H1 (cell line): Measurements from ENCODE around the gene SDF2. TPM values are rescaled to one million over a fixed set of nuclear protein-coding genes. Genes with fewer than 3 reads are reported as not detected.
A peak's percentile ranks its signal among the peaks of the same experiment; 100 is the strongest.

Experiments used
- CTCF ChIA-PET: fragments of 300-600 bp; sonication (Branson Sonifier 250); formaldehyde crosslinking; loops from one replicate; lab custom pipeline; 2021; ENCODE audit not compliant: partially characterized antibody; lab: Charles Lee
- POLR2A ChIA-PET: fragments of 300-600 bp; sonication (Branson Sonifier 250); formaldehyde crosslinking; loops from one replicate; lab custom pipeline; 2021; ENCODE audit warnings: inconsistent platforms; ENCODE audit not compliant: partially characterized antibody; lab: Charles Lee
- DNase-seq, 2 experiments: peaks; one replicate each; pipeline versions ENCODE4 v3.0.0 to v3.0.0-alpha.2; 2010 to 2022; ENCODE audit warnings: low spot score in 2 of 2, low read depth in 1 of 2, mixed read lengths in 1 of 2
- FAIRE-seq: peaks from 2 replicates; lab custom pipeline; 2011; peaks lifted over from hg19 to GRCh38; lab: Jason Lieb, UNC
- H2AFZ ChIP-seq: 2 replicates; pipeline ENCODE4 v1.8.1; 2012; ENCODE audit warnings: low read length, inconsistent platforms
- H2AK5ac ChIP-seq: 2 replicates; pipeline ENCODE4 v1.6.1; 2013; ENCODE audit warnings: low read depth, low read length
- H2BK120ac ChIP-seq: replicated peaks from 2 replicates; pipeline ENCODE3; 2013; ENCODE audit warnings: low read depth, low read length, inconsistent platforms
- H2BK12ac ChIP-seq: 2 replicates; pipeline ENCODE4 v1.6.1; 2013; ENCODE audit warnings: low read depth, low read length
- H2BK15ac ChIP-seq: 2 replicates; pipeline ENCODE4 v1.6.1; 2013; ENCODE audit warnings: low read length
- H2BK20ac ChIP-seq: 2 replicates; pipeline ENCODE4 v1.6.1; 2013; ENCODE audit warnings: low read length
- H2BK5ac ChIP-seq: 2 replicates; pipeline ENCODE4 v1.6.1; 2013; ENCODE audit warnings: low read depth, low read length
- H3K14ac ChIP-seq: 2 replicates; pipeline ENCODE4 v1.6.1; 2013; ENCODE audit warnings: inconsistent platforms; ENCODE audit not compliant: insufficient read length
- H3K18ac ChIP-seq: 2 replicates; pipeline ENCODE4 v1.6.1; 2013; ENCODE audit warnings: low read length; ENCODE audit errors: extremely low read depth
- H3K23ac ChIP-seq: 2 replicates; pipeline ENCODE4 v1.6.1; 2013; ENCODE audit warnings: inconsistent platforms; ENCODE audit not compliant: insufficient read length
- H3K23me2 ChIP-seq: 2 replicates; pipeline ENCODE4 v1.6.1; 2013; ENCODE audit warnings: low read depth, low read length
- H3K27ac ChIP-seq: 2 replicates; pipeline ENCODE4 v1.6.1; 2011; ENCODE audit warnings: low read depth, low read length, inconsistent platforms
- H3K27me3 ChIP-seq, 4 experiments: replicated peaks in 1 of 4; 1 replicate in 1 of 4; 2 replicates in 3 of 4; pipeline versions ENCODE4 v1.6.1 to v1.8.1; 2011 to 2013; ENCODE audit warnings: low read length in 3 of 4, mild to moderate bottlenecking in 3 of 4, inconsistent platforms in 2 of 4, mixed read lengths in 2 of 4, moderate library complexity in 1 of 4; ENCODE audit not compliant: control insufficient read depth in 3 of 4, insufficient read depth in 3 of 4; ENCODE audit errors: extremely low read depth in 1 of 4
- H3K36me3 ChIP-seq, 4 experiments: 2 replicates each; pipeline versions ENCODE4 v1.6.1 to v1.8.1; 2011 to 2013; ENCODE audit warnings: mild to moderate bottlenecking in 4 of 4, low read length in 3 of 4, moderate library complexity in 2 of 4, control low read depth in 1 of 4, inconsistent platforms in 1 of 4; ENCODE audit not compliant: insufficient read depth in 4 of 4, control insufficient read depth in 2 of 4
- H3K4ac ChIP-seq: replicated peaks from 2 replicates; pipeline ENCODE3; 2013; ENCODE audit warnings: low read length, low read depth, mixed read lengths, inconsistent platforms; ENCODE audit not compliant: insufficient read length
- H3K4me1 ChIP-seq, 4 experiments: replicated peaks in 1 of 4; 1 replicate in 1 of 4; 2 replicates in 3 of 4; pipeline versions ENCODE4 v1.6.1 to v1.8.1; 2011 to 2013; ENCODE audit warnings: low read length in 3 of 4, inconsistent platforms in 2 of 4, mixed read lengths in 1 of 4; ENCODE audit not compliant: insufficient read depth in 4 of 4, control insufficient read depth in 3 of 4
- H3K4me2 ChIP-seq, 2 experiments: 2 replicates each; pipeline versions ENCODE4 v1.6.1 to v1.8.1; 2011 to 2013; ENCODE audit warnings: low read depth in 2 of 2, low read length in 2 of 2, control low read depth in 1 of 2, inconsistent platforms in 1 of 2, mild to moderate bottlenecking in 1 of 2; ENCODE audit not compliant: insufficient read depth in 1 of 2
- H3K4me3 ChIP-seq, 4 experiments: fragments of 200-600, 300-600 bp in 1 of 4; sonication (generic), shearing (Covaris generic), sonication (Bioruptor Twin) in 1 of 4; 2 replicates each; pipeline versions ENCODE4 v1.5.1 to v1.8.1; 2011 to 2016; ENCODE audit warnings: low read length in 4 of 4, low read depth in 3 of 4, control low read depth in 2 of 4, inconsistent platforms in 2 of 4, mild to moderate bottlenecking in 2 of 4, mixed read lengths in 1 of 4, moderate library complexity in 1 of 4; ENCODE audit not compliant: insufficient read depth in 2 of 4; ENCODE audit errors: extremely low read depth in 1 of 4
- H3K56ac ChIP-seq: replicated peaks from 2 replicates; pipeline ENCODE3; 2013; ENCODE audit warnings: low read depth, mild to moderate bottlenecking, mixed read lengths, low read length, inconsistent platforms; ENCODE audit not compliant: insufficient read length
- H3K79me1 ChIP-seq: 2 replicates; pipeline ENCODE4 v1.6.1; 2013; ENCODE audit warnings: low read depth, low read length, control low read depth
- H3K79me2 ChIP-seq, 2 experiments: 2 replicates each; pipeline versions ENCODE4 v1.6.1 to v1.8.1; 2012 to 2013; ENCODE audit warnings: low read length in 2 of 2, mild to moderate bottlenecking in 2 of 2, inconsistent platforms in 1 of 2; ENCODE audit not compliant: insufficient read depth in 2 of 2, control insufficient read depth in 1 of 2
- H3K9ac ChIP-seq, 4 experiments: replicated peaks in 1 of 4; 1 replicate in 1 of 4; 2 replicates in 3 of 4; pipeline versions ENCODE4 v1.6.1 to v1.8.1; 2011 to 2013; ENCODE audit warnings: low read depth in 3 of 4, low read length in 3 of 4, control low read depth in 2 of 4, mild to moderate bottlenecking in 2 of 4, moderate library complexity in 2 of 4, inconsistent platforms in 1 of 4; ENCODE audit errors: extremely low read depth in 1 of 4
- H3K9me3 ChIP-seq, 2 experiments: 2 replicates each; pipeline versions ENCODE4 v1.6.1 to v1.8.1; 2012 to 2013; ENCODE audit warnings: mild to moderate bottlenecking in 2 of 2, moderate library complexity in 2 of 2, control low read depth in 1 of 2, inconsistent platforms in 1 of 2, low read depth in 1 of 2, low read length in 1 of 2, mixed read lengths in 1 of 2; ENCODE audit not compliant: insufficient read depth in 2 of 2
- H4K20me1 ChIP-seq, 2 experiments: replicated peaks in 1 of 2; 2 replicates each; pipeline versions ENCODE3 to v1.8.1; 2011 to 2013; ENCODE audit warnings: inconsistent platforms in 2 of 2, low read length in 2 of 2, mild to moderate bottlenecking in 1 of 2; ENCODE audit not compliant: insufficient read depth in 2 of 2, control insufficient read depth in 1 of 2
- H4K5ac ChIP-seq: 2 replicates; pipeline ENCODE4 v1.6.1; 2013; ENCODE audit warnings: low read length, low read depth, mixed read lengths, inconsistent platforms; ENCODE audit not compliant: insufficient read length
- H4K8ac ChIP-seq: 2 replicates; pipeline ENCODE4 v1.8.0; 2013; ENCODE audit warnings: mild to moderate bottlenecking, moderate library complexity, low read length, inconsistent platforms; ENCODE audit not compliant: insufficient read depth; ENCODE audit errors: extremely low read depth
- H4K91ac ChIP-seq: replicated peaks from 2 replicates; pipeline ENCODE3; 2013; ENCODE audit warnings: low read length, mixed read lengths, inconsistent platforms; ENCODE audit not compliant: insufficient read length
- POU5F1 ChIP-seq: IDR thresholded peaks from 2 replicates; pipeline ENCODE4 v1.6.1; 2011; ENCODE audit warnings: low read depth, mild to moderate bottlenecking, low read length, moderate library complexity
- RAD21 ChIP-seq, 2 experiments: IDR thresholded peaks in 1 of 2; conservative IDR thresholded peaks in 1 of 2; 2 replicates each; pipeline ENCODE4 v1.6.1; 2011; ENCODE audit warnings: low read depth in 2 of 2, low read length in 2 of 2, improper control_type of control experiment in 1 of 2, inconsistent platforms in 1 of 2, mild to moderate bottlenecking in 1 of 2, moderate library complexity in 1 of 2
- WGBS, 2 experiments: shearing (Covaris generic) in 1 of 2; methylation state at CpG; one replicate each; pipeline versions ENCODE4 v1.1.6 to v1.1.7; 2013 to 2015; ENCODE audit warnings: low lambda C conversion rate in 2 of 2, mixed read lengths in 2 of 2, inconsistent platforms in 1 of 2, low coverage in 1 of 2, missing lambda C conversion rate in 1 of 2; ENCODE audit not compliant: insufficient replicate concordance in 2 of 2, insufficient coverage in 1 of 2, insufficient read length in 1 of 2; ENCODE audit errors: extremely low coverage in 1 of 2, missing lambda C conversion rate in 1 of 2; 5-methylcytosine and 5-hydroxymethylcytosine counted together
- polyA plus RNA-seq, 7 experiments: library from polyadenylated mRNA; depleted of rRNA in 3 of 7; stranded (reverse) in 5 of 7; unstranded in 2 of 7; fragments of >200 nt in 5 of 7; fragments of 200-250 nt in 2 of 7; gene quantifications; 1 replicate in 5 of 7; 2 replicates in 1 of 7; 4 replicates in 1 of 7; pipeline versions ENCODE4 v1.2.1 to v1.2.3, GENCODE V29; 2011 to 2013; ENCODE audit warnings: missing spikeins in 2 of 7, mixed read lengths in 2 of 7
- total RNA-seq: library from RNA; stranded (reverse); fragmentation: NEBNext Ultra II Directional; extraction: Animal tissue kit (Norgen Biotek cat#: 25700); gene quantifications from 2 replicates; pipeline ENCODE4 v1.2.1, GENCODE V29; 2021
- TF ChIP-seq, protein P1 (sequence below): IDR thresholded peaks from 2 replicates; pipeline ENCODE4 v1.6.1; 2012; ENCODE audit warnings: inconsistent platforms
- TF ChIP-seq, protein P2 (sequence below), 3 experiments: IDR thresholded peaks; 1 replicate in 2 of 3; 2 replicates in 1 of 3; pipeline versions ENCODE4 v1.5.1 to v1.6.1; 2011; ENCODE audit warnings: low read length in 3 of 3, mild to moderate bottlenecking in 3 of 3, inconsistent platforms in 2 of 3, low read depth in 1 of 3, moderate library complexity in 1 of 3; ENCODE audit not compliant: insufficient read depth in 1 of 3; ENCODE audit errors: control extremely low read depth in 1 of 3
- TF ChIP-seq, protein P3 (sequence below): IDR thresholded peaks from 2 replicates; pipeline ENCODE4 v1.6.1; 2011; ENCODE audit warnings: low read length, improper control_type of control experiment

The SDF2 gene
- total and polyA plus RNA-seq, 2 of the 8 experiments (the other 6 are each of a cell fraction or from before 2014, with no cell fraction given): 44.8 to 65.4 TPM

DNA sequence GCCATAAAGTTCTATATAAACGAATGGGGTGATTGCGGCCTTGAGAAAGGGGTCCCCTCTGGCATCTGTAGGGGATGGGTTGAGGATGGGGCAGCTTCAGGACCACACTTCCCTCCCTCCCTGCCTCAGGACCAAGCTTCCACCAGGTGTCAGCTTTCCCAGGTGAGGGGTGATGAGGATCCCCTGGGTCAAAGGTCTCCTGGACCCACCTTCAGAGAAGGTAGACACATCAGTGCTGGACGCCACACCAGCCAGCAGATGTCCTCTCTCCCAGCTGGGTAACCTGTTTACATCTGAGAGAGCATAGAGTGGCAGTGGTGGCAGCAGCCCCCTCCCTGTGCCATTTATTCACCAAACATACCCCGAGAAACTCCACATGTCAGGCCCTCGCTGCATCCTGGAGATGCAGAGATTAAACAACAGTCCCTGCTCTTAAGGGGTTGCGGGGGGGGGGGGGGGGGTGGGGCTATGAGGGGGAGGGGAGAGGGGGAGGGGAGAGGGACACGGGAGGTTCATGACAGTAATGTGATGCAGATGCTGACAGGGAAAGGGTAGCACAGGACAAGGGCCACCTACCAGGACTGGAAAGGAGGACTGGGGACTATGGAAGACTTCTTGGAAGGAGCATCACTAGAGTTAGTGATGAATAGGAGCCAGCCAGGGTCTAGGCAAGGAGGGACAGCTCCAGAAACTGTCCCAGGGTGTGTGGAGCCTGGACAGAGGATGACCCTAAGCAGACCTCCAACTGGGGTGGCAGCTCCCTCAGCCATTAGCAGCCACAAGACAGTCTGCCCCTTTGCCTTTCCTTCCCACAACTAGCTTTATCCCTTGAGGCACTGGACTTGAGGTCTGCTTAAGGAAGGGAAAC lies 45.0 kb upstream of the SDF2 start:
- Histone ChIP-seq H3K23me2 (peaks cover 9% of the 10 kb centered on the region), H2AK5ac (no peak overlapping the region), H4K8ac (no peak overlapping the region), H3K4me3 (no peak overlapping the region), H3K56ac (no peak overlapping the region), H3K9me3 (no peaks in the 10 kb centered on the region), H4K20me1 (peaks cover 9 to 10% of the 10 kb centered on the region in 2 experiments), H2BK20ac (no peak overlapping the region), H2AFZ (no peak overlapping the region), H2BK5ac (0 out of 2 replicates have a peak overlapping the region, but pooled peaks have one; percentile 53), H3K23ac (no peak overlapping the region), H3K36me3 (peaks cover 4 to 16% (median 12%) of the 10 kb centered on the region in 4 experiments; a peak in 6 of 8 replicates), H4K91ac (no peak overlapping the region), H3K4me1 (peaks cover 0 to 11% (median 6%) of the 10 kb centered on the region in 4 experiments; a peak in 4 of 7 replicates), H2BK120ac (no peak overlapping the region), H3K79me1 (peaks cover 3% of the 10 kb centered on the region; the same call in 1 of the 2 replicates), H4K5ac (no peak overlapping the region), H3K79me2 (peaks cover 0 to 15% of the 10 kb centered on the region in 2 experiments; a peak in 2 of 4 replicates), H3K27ac (no peak overlapping the region), H3K9ac (no peak overlapping the region), H3K4ac (no peak overlapping the region), H3K4me2 (0 out of 4 replicates have a peak overlapping the region, but pooled peaks of 1 of the 2 experiments have one; percentile 0), H3K27me3 (no peaks in the 10 kb centered on the region), H3K14ac (no peak overlapping the region), H2BK15ac (no peak overlapping the region), H3K18ac (no peak overlapping the region), H2BK12ac (0 out of 2 replicates have a peak overlapping the region, but pooled peaks have one; percentile 39)
- DNase-seq (no peak), FAIRE-seq (no peak)
- WGBS, 2 experiments: 85% methylated on average over 4 of the region's 7 CpGs; no CpG with 5 or more reads in 1 of the 2 experiments
- ChIA-PET CTCF (interaction anchor here (0.6 to 1.3 kb wide), 4 partner anchors 10 to 67 kb away, joined by 3 to 4 read pairs (median 4); no protein-coding TSS in a partner anchor), POLR2A (interaction anchor here (0.7 to 4.5 kb wide), 19 partner anchors 8 to 228 kb away, joined by 3 to 30 read pairs (median 4); partner anchors contain the start of genes BLTP2, RPL23A, RSKR and SDF2)
- TF ChIP-seq, protein P1, sequence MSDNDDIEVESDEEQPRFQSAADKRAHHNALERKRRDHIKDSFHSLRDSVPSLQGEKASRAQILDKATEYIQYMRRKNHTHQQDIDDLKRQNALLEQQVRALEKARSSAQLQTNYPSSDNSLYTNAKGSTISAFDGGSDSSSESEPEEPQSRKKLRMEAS: no peak
- TF ChIP-seq, protein P2, sequence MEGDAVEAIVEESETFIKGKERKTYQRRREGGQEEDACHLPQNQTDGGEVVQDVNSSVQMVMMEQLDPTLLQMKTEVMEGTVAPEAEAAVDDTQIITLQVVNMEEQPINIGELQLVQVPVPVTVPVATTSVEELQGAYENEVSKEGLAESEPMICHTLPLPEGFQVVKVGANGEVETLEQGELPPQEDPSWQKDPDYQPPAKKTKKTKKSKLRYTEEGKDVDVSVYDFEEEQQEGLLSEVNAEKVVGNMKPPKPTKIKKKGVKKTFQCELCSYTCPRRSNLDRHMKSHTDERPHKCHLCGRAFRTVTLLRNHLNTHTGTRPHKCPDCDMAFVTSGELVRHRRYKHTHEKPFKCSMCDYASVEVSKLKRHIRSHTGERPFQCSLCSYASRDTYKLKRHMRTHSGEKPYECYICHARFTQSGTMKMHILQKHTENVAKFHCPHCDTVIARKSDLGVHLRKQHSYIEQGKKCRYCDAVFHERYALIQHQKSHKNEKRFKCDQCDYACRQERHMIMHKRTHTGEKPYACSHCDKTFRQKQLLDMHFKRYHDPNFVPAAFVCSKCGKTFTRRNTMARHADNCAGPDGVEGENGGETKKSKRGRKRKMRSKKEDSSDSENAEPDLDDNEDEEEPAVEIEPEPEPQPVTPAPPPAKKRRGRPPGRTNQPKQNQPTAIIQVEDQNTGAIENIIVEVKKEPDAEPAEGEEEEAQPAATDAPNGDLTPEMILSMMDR (IDR thresholded peaks at IDR 0.05; ENCODE audit: control extremely low read depth in 1 of 3, insufficient read depth in 1 of 3, low read depth in 1 of 3, low read length in 3 of 3): peak in 2 of 3 experiments; percentile 29 to 50; a peak in 2 of 4 replicates
- TF ChIP-seq POU5F1 (no peak), RAD21 (IDR thresholded peaks at IDR 0.05 in 1 of 2, conservative IDR thresholded peaks at IDR 0.05 in 1 of 2; ENCODE audit: low read depth in 2 of 2, low read length in 2 of 2) (peak in 1 of 2 experiments; percentile 8; a peak in 2 of 4 replicates)
- TF ChIP-seq, protein P3, sequence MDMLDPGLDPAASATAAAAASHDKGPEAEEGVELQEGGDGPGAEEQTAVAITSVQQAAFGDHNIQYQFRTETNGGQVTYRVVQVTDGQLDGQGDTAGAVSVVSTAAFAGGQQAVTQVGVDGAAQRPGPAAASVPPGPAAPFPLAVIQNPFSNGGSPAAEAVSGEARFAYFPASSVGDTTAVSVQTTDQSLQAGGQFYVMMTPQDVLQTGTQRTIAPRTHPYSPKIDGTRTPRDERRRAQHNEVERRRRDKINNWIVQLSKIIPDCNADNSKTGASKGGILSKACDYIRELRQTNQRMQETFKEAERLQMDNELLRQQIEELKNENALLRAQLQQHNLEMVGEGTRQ: no peak
